NCI-H1694 (cell line): ENCODE measurements around the gene SUFU.

Source experiments
- DNase-seq: peaks from one replicate; lab custom pipeline; 2025; lab: John Stamatoyannopoulos, UW

The SUFU gene

DNA sequence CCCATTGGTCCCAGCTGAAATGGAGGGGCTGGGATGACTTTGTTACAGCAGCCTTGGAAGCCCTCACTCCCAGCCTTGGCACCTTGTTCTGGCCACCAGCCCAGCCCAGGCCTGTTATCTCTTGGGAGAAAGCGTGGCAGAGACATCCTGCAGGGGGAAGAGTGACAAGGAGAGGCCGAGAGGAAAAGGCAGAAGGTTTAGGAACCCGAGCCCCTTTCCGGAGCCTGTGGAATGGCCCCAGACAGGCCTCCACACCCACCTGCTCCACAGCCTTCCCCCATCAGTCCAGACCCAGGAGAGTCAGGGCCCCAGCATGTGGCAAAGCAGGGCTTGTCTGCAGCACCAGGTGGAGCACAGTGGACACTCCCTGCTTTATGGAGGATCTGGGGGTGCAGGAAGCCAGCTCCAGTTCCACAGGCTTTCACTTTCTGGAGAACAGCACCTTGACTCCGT is 116.4 kb downstream of the SUFU start:
- no peak for DNase-seq

DNA sequence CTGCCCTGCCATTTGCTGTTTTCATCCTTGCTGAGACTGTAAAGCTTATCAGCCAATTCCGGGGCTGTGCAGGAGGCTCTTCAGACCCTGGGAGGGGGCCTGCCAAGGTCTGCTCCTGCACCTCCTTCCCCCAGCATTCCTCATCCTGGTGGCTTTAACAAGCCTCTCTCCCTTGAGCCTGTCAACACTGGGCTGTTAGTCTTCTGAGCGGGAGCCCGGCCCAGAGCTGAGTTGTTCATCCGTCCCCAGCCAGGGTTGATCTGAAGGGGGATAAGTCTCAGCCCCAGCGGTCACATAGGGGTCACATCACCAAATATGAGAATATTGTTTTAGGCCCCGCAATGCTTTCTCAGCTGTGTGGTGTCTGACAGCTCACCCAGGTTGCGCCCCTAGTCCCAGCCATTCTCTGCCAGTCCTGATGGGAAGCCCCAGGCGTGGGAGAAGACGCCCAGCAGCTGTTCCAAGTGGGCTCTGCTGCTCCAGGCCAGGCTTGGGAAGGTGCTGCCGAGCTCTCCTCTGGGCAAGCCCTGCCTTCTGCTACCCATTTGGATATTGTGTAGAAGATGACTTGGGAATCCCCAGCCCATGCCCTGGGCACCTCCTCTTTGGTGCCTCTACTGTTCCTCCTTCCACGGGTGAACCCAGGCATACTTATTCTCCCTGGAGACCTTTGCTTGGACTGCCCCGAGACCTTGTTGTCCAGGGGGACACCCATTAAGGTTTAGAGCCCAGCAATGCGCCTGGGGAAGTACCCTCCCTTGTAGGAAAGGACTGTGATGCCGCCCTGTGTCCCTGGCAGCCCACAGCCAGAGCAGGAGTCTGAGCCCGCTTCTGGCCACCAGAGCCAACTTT is 117.0 kb downstream of the SUFU start:
- no peak for DNase-seq

DNA sequence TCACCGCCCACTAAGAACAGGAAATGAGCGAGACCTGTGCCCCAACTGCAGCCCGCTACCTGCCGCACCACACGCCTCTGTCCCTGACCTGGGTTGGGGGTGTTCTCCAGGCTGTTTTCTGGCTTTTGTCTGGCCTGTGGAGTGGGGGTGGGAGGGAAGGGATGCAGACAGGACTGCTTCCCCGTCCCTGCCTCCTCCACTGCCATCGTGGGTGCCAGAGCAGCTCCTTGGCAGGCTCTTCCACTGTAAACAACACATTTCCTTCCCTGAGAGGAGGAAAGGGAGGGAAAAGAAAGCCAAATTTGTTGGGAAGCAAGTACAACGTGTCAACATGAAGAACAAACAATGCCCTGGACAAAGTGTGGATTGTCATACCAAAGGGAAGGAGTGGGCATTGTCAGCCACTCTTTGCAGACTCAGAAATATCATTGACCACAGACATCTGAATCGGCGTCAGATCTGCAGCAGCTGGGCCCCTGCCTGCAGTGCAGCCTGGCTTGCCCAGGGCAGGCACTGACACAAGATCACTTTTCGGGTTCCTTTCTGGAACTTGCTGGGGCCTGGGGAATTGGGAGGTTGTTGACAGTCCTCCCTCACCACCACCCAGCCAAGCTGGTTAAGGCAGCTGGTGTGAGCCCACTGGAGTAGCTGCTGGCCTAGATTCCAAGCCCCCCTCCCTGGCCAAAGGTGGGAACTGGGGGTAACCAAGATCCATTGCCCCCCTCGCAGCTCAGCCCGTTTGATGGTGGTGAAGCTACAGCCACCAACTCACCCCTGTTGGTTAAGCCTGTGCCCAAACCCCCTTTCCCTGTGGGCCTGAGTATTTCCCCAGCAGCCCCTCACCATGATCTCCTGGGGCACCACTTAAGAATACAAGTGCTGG is 117.9 kb downstream of the SUFU start:
- no peak for DNase-seq

DNA sequence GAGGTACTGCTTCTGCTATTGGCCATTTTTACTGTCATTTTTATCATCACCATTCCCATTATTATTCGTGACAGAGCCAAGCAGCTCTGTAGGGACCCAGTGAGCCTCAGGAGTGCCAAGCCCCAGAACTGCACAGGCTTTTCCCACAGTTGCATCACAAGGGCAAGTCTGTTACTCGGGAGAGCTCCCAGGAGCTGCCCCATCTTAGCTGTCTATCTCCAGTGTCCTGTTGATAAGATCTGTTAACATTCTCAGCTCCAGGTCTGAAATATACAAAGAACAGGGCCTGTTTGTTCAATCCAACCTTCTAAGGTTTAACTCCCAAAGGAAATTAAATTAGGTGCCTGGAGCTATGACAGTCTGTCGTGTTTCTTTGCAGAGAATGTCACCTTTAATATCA is 120.3 kb downstream of the SUFU start:
- no peak for DNase-seq

DNA sequence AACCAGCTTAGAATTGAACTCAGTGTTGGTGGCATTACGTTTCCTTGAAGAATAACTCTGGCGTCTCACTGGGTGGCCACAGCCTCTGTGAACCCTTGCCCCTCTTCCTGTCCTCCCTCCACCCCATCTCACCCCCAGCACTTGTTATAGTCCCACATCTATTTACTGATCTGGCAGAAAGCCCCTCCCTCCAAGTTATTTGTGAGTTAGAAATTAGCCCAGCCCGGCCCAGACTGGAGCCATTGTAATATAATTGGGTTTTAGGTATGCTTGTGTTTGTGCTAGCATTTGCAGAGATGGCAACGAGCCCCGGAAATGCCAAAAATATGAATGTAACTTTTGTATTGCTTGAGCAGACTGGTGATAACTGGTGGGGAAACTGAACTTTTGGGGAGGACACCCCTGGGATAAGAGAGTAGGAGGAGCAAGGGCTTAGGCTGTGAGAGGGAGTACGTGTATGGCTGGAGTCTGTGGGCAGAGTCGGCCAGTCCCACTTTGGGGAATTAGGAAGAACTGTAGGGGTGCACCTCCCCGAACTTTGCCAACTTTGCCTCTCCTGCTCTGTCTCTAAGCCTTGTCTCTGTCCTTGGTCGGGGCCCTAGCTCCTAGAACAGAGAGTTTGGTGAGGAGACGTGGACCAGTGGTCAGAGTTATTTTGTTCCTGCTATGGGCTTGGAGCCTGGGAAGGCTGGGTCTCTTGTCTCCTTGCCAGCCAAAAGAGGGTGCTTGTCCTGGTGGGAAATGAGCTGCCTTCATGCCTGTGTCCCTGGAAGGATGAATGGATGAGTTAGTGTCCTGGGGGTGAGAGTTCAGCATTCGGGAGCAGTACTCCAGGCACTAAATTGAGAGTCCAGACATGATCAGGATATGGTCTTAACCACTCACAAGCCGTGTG is 121.2 kb downstream of the SUFU start:
- no peak for DNase-seq

DNA sequence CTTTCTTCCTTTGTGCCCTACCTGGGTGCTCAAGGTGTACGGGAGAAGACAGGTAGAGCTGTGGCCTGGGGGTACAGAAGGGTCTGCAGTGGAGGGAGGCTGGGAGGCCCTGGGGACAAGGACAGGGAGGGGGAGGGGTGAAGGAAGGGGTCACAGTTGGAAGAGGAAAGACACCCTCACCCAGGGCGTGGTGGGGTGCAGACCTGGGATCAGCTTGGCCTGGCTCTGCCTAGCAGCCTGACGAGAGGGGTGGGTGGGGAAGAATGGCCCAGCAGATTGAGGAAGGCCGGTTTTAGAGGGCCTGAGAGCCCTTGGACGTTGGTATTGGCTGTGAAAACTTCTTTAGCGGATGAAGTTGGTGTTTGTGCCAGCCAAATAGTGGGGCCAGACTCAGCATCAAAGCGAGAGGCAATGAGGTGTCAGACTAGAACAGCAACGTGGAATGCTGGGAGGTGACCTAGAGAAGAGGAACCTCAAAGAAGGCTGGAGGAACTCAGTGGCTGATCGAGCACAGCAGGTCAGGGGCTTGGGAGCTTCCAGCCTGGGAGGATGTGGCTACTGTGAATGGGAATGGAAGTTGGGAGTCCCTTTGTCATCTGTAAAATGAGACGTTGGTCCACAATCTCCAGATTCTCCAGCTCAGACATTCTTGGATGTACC is 122.4 kb downstream of the SUFU start:
- DNase-seq = no peak

DNA sequence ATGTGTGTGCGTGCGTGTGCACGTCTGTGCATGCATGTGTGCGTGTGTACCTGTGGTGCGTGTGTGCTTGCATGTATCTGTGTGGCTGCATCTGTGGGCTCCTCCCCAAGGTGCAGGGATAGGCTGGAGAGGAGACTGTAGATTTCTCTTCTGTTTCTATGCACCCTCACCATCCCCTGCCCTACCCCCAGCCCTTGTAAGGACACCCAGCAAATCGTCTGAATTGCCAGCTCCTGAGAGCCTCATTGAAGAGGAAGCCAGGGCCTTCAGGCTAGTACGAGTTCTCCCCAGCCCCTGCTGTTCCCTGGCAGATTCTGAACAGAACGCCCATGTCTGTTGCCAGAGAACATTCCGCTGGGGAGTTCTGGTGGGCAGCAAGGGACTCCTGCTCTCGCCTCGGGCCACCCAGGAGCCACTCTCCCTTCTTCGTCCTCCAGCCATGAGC is 123.5 kb downstream of the SUFU start:
- no peak for DNase-seq

DNA sequence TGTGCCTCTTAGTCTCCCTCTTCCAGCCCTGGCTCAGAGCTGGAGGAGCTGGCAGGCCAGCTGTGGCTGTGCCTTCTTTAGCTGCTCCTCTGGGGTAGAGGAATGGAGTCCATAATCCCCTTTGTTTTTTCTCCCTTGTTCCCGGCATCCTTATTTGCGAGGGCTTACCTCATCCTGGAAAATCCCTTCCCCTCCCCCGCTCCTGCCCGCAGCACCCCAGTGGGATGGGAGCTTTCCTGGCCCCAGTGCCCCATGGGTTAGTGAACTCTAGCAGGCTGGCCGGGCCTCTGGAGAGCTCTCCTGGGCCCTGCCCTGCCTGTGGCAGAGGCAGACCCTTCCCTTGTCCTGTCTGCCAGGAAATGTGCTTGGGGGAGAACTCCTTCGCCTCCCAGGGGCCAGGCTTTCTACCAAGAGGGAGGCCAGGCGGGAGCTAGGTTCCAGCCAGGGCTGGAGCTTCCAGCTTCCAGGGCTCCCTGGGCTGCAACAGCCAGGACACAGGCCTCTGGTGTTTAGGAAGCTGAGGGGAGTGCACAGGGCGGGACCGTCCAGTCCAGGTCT is 124.0 kb downstream of the SUFU start:
- DNase-seq = no peak

DNA sequence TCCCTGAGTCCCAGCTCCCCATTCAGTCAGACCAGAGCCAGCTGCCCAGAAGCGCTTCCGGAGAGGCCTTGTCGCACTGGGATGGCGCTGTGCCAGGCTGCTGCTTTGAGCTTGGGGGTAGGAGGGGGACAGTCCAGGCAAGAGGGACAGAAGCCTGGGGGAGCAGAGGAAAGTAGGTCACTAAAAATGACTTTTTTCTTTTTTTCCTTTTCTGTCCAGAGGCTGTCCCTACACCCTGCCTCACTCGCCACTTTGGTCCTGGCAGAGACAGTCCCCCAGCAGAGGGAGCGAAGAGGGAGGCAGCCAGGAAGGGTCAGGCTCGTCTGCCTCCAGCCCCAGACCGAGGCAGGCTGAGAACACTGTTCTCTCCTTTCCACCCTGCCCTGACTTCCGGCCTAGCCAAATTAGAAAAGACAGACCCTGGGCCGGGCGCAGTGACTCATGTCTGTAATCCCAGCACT is 124.7 kb downstream of the SUFU start:
- no peak for DNase-seq

DNA sequence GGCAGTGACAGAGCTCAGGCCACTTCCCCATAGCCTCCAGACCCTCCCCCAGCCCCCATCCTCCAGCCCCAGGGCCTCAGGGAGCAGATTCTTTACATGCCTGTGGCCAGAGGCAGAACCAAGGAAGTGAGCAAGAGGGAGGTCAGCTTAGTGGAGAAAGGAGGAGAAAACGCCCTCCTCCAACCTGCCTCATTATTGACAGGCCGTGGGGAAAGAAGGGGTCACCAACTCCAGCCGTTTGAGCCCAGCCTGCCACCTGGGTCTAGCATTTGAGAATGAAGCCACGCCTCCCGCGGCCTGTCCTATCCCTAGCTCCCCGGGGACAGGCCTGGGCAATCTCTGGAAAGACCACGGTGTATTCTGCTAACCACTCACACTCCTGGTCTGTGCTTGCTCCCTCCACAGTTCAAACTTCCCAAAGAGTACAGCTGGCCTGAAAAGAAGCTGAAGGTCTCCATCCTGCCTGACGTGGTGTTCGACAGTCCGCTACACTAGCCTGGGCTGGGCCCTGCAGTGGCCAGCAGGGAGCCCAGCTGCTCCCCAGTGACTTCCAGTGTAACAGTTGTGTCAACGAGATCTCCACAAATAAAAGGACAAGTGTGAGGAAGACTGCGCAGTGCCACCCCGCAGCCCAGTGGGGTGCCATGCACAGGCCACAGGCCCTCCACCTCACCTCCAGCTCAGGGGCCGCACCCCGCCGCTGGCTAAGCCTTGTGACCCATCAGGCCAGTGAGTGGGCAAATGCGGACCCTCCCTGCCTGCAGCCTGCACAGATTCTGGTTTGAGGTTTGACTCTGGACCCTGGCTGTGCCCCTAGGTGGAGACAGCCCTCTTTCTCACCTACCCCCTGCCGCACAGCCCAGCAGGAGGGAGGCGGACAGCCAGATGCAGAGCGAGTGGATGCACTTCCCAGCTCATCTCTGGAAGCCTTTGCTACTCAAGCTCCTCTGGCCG is 126.2 kb downstream of the SUFU start:
- DNase-seq = no peak

DNA sequence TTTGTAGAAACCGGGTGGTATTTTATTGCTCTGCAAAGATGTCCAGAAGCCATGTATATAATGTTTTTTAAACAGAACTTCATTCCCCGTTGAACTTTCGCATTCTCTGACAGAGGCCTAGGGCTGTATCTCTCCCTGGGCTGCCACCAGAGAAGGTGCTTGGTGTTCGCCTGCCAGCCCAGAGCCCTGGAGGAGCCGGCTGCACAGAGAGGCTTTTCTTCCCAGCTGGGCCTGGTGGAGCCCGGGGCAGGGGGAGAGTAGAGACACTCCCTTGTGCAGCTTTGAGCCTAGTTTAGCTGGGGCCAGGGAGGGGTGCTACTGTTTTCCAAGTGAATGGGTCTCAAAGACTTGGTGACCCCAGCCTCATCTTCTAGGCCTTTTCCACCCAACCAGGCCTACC is 126.9 kb downstream of the SUFU start:
- DNase-seq = no peak

DNA sequence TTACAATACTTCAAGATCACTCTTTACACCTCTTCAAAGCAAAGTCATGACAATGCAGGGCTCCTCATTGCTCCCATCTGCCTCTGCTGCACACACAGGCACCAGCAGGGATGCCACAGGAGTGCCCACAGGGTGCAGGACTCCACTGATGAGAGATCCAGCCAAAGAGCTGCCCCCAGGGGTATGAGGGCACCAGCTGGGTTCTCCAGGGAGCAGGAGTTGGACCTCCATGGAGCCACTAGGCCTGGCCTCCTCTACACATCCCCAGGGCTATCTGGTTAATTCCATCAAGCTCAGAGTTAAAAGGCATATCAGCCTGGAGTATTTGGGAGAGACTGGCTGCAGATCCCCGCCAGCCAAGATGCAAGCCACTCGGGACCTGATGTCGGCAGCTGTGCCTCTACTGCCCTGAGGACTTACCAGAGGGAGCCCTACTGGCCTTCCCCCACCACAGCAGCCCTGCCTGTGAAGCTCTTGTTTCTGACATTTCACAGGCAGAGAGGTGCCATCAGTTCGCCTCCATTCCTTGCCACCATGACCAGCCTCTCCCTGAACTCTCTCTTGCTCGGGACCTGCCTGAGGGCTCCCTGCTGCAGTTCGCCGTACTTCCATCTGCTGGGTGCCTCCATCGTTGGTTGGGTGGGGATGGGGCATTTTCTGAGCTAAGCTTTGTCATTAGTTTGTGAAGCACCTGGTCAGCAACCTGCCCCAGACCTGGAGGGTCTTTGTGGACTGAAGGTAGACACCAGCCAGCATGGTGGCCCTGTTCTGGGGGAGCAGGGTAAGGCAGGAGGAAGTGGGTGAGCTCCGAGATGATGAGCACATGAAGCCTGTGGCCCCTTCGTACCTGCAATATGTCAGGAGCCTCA is 128.0 kb downstream of the SUFU start:
- no peak for DNase-seq

DNA sequence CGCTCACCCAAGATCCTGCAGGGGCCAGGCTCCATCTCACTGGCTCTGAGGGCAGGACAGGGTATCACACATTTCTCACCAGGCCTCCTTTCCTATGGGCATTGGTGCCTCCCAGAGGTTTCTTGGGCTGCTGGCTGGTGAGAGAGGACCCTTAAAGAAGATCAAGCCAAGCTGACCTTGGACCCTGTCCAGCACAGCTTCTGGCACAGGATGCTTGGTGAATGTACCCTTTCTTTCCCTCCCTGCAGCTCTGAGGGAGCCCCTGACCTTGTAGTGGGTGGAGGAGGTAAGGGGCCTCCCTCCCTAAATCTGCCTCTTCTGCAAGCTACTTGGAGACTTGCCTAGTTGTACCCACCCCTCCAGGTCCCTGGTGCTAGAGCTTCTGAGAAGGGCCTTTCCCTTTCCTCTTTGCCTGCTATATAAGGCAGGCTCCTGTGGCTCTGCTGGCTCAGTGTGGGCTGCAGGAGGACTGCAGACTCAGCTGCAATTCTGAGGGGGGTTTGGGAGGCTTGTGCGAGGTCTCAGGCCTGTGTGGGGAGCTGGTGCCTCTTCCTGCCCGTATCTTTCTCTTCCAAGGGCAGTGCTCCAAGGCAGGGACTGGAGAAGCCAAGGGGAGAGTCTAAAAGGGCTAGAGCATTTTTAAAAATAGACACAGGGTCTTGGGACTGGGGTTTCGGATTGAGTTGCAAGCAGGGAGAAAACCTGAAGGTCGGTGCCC is 128.8 kb downstream of the SUFU start:
- no peak for DNase-seq

DNA sequence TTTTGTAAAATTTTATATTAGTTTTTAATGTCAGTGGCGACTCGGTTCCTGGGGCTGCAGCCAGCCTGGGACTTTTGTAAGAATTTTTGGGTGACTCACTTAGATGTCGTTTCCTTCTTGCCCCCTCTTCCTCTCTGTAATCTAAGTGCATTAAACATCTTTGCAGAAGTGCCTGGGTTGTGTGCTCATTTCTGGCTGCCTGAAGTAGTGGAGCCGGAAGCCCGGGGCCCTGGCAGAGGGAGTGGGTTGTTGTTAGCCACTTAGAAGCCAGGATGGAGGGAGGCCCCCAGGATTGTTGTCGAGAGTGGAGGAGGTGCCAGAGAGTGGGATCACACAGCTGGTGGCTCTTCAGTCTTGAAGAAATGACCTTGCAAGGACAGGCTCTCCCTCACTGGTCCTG is 129.5 kb downstream of the SUFU start:
- no peak for DNase-seq

DNA sequence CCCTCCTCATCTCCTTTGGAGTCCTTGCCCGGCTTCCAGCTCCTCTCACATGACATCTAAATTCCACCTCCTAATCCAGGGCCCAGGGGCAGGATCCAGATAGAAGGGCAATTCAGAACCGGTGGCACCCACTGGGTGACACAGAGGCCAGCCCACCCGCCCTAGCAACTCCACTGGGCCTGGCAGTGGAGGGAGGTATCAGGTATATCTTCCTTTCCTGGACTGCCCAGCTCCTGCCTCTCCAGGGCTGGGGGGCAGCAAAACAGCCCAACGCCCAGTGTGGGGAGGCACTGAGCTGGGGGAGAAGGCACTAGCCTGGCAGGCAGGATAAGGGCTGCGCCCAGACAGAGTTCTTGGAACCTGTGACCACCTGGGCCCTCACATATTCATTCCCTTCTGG is 130.1 kb downstream of the SUFU start:
- DNase-seq = no peak

DNA sequence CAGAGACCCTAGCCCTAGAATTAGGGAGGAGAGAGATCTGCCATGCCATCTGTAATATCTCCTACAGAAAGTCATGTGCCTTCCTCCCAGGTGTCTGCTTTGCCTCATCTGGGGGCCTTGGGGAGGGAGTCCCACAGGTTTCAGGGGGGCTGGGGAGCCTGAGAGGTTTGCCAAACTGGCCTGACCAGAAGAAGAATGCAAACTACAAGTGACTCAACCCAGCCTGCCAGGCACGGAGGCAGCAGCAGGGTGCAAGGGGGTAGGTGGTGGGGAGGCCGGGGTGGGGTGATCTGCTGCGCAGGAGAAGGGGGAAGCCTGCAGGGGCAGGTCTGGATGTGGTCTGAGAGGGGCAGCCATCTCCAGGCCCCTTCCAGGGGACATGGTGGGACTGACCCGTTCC is 130.9 kb downstream of the SUFU start:
- no peak for DNase-seq

DNA sequence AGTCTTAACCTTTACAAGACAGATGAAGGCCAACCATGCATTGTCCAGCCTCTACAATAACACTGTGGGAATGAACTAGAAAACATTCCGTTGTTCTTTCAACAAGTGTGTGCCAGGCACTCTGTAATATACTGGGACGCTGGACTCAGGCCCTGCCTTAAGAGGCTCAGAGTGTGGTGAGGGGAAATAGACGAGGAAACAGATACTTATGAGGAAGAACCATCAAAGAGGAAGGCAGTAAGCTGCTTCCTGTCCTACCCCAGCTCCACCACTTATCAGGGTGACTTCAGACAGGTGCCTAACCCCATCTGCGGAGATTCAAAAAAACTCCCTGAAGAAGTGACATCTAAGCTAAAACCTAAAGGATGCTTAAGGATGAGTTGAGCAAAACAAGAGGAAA is 131.6 kb downstream of the SUFU start:
- DNase-seq = no peak

DNA sequence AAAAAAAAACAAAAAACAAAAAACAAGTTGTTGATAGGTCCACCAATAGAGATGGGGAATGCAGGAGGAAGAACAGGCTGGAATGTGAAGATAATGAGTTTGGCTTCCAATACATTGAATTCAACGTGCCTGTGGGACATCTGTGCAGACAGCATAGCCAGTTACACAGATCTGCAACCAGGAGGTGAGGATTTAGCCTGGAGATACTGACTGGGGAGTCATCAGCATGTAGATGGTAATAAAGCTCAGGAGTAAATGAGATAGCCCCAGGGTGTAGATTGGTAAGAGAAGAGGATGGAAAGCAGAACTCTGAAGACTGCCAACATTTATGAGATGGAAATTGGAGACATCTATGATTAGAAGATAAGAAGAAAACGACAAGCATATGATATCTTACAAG is 135.8 kb downstream of the SUFU start:
- no peak for DNase-seq
